Erythroblast (primary cell): Measurements from ENCODE around the gene GBP2.

Source experiments
- GATA1 ChIP-seq: IDR thresholded peaks from 2 replicates; pipeline ENCODE4 v1.6.1; 2011; ENCODE audit warnings: low read depth, mild to moderate bottlenecking, control low read depth, low read length, moderate library complexity
- POLR2A ChIP-seq: IDR thresholded peaks from 2 replicates; pipeline ENCODE4 v1.6.1; 2011; ENCODE audit warnings: mild to moderate bottlenecking, low read length

- TF ChIP-seq POLR2A (no peak), GATA1 (no peak)
Measured at GRCh38 chr1:89121641-89122040, 4.3 kb downstream of the GBP2 start.
